GM18867 (cell line): ENCODE measurements around the gene CCND3.

Experiments
- ATAC-seq: cut with Tn5 transposase; IDR thresholded peaks from one replicate; pipeline ENCODE4 v1.9.1; 2021; ENCODE audit warnings: mild to moderate bottlenecking, moderate library complexity; ENCODE audit not compliant: unreplicated experiment

The CCND3 gene

DNA sequence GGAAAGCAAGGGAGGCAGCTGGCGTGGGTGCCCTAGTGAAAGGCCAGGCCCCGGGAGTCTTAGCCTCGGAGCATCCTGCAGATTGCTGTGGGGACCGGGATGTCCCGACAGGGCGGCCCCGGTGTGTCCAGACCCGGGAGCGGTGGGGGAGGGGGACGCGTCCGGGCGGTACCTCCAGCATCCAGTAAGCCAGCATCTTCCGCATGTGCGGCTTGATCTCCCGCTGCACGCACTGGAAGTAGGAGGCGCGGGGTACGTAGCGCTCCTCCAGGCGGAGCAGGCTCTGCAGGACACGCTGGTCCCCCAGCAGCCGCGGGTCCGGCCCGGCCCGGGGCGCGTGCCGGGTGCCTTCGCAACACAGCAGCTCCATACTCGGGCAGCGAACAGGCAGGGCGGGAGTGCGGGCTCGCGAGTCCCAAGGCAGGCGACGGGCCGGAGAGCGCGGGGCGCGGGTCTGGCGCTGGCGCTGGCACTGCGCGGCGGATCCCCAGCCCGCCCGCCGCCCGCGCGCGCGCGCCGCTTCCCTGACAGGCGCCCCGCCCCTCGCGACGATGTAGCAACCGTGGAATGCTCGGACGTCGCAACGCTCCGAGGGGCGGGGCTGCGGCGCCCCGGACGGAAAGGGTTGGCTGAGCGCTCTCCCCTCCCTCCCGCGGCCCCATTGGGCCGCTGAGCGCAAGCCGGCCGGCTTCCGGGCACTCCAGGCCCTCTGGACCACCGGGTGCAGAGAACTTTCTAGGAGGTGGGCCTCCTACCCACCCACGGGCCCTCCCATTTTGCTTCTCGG is at the start of gene CCND3:
CCND3 (minus strand) TSS at position 529 of the 787 bp plus-strand sequence; CDS start at position 370, 159 bp downstream.
- peak; percentile 89 for ATAC-seq

GRCh38 chr6:41986339-41986738 is 44.7 kb upstream of the CCND3 start:
- no peak for ATAC-seq

DNA sequence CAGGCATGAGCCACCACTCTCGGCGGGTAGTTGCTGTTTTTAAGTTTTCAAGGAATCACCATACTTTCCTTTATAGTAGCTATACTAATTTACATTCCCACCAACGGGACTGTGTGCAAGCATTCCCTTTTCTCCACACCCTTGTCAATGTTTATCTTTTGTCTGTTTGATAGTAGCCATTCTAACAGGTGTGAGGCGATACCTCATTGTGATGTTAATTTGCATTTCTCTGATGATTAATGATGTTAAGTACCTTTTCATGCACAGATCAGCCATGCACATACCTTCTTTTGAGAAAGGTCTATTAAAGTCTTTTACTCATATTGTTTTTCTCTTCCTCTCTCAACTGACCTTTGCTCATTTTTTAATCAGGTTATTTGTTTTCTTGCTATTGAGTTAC is 43.0 kb upstream of the CCND3 start:
- no peak for ATAC-seq

GRCh38 chr6:41976794-41977484 is 35.3 kb upstream of the CCND3 start:
- ATAC-seq, result no peak

DNA sequence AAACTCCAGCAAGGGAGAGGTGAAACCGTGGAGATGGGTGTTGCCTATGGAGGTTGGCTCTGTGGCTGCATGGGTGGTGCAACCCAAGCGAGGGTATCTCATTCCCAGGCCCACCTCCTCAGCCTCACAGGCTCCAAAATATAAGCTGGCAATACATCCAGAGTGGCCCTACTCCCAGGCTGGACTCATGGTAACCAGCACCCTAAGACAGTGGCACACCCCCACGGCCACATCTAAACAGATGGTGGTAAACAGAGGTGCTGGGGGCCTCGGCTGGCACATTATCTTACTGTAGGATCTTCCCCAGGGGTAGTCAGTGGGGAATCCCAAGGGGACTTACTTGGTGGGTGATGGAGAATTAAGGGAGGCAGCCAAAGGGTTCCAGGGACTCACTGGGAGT is 33.7 kb upstream of the CCND3 start:
- no peak for ATAC-seq

DNA sequence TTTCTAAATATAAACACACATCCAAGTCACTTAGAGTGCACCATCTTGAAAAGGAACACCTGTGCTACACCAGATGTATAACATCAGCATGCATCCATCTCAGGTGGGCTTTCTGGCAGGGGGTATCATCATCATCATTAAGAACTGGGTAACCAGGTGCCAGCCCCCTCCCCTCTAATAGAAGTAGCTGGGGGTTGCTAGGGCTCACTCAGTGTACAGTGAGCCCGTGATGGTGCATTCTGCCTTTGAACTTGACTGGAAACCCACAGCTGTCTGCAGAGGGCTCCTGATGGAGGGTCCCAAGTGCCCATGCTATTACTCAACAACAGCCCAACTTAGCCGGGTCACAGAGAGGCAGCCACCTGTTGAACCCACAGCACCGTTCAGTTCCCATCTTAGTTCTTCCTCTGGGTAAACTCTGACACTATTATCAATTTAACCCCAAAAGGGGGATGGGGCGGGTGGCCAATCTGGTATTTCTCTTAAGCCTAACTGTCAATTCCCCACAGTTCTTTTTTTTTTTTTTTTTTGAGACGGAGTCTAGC is 32.7 kb upstream of the CCND3 start:
- ATAC-seq, result no peak

DNA sequence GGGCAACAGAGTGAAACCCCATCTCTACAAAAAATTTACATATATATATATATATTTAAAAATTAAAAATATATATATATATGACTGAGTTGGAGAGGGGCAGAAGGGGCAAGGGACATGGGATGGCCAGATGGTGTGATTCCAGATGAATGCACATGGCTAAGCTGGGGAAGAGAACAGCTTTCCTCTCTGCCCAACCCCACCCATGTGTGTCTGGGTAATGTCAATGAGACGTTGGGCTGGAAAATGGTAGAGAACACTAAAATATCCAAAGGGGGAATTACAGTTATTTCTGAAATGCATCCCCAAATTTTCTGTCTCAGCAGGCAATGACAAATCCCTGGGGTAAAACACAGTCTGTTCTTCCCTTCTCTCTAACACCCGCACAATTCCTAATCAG is 31.2 kb upstream of the CCND3 start:
- no peak for ATAC-seq

- no peak for ATAC-seq
Measured at GRCh38 chr6:41970436-41970846, 28.8 kb upstream of the CCND3 start.

DNA sequence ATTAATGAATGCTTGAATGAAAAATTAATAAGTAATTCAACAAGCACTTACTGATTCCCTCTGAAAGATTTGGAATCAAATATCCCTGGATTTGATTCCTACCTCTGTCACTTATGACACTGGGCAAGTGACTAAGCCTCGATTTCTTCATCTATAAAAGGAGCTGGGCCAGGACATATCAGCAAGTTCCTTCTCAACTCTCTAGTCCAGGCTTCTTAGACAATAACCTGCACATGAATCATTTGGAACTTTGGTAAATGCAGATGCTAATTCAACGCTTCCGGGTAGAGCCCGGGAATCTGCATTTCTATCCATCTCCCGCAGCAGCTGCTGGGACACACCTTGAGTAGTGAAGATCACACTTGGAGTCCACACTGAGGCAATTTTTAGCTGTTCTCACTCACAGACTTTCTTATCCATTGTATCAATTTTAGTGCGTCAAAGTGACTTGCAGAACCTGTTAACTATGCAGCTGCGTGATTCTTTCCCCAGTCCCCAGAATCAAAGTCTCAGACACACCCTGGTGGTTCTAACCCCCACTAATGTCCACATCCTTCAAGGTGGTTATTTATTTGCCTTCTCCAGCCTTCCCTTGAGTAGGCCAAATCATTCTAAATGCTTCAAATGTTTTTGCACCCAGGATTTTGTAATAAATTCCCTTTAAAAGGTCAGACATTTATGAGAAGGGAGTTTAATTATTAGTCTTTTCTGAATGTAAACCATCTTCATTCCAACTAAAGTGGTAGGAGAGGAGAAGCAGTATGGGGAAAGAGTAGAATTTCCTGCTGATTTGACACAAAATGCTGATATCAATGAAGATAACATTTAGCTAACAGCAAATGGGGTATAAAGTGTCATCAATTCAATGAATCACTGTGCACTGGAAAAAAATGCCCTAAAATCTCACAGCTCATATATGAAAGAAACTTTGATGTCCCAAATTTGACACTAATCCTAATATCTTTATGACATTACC is 26.0 kb upstream of the CCND3 start:
- ATAC-seq, result no peak

- no peak for ATAC-seq
Measured at GRCh38 chr6:41966961-41967311, 25.3 kb upstream of the CCND3 start.

- no peak for ATAC-seq
Measured at GRCh38 chr6:41966214-41966920, 24.8 kb upstream of the CCND3 start.

- no peak for ATAC-seq
Measured at GRCh38 chr6:41965429-41966213, 24.0 kb upstream of the CCND3 start.

GRCh38 chr6:41964201-41964887 is 22.7 kb upstream of the CCND3 start:
- ATAC-seq, result no peak

DNA sequence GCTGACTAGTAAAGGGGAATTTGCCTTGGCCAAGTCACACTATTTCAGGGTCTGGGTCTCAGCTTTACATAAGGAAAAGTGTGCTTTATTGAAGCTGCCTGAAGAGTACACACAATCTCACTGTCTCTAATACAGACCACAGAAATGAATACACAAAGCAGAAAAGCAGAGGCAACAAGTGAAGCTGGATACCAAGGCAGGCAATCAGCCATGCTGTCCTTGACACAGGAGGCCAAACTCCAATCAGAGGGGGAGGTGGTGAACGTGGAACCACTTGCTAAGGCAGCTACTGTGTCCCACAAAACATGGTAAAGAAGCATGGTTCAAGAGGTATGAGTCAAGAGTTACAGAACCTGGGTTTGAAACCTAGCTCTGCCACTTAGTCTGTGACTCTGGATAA is 21.8 kb upstream of the CCND3 start:
- ATAC-seq, result no peak

- ATAC-seq, result no peak
Measured at GRCh38 chr6:41960028-41960427, 18.4 kb upstream of the CCND3 start.

DNA sequence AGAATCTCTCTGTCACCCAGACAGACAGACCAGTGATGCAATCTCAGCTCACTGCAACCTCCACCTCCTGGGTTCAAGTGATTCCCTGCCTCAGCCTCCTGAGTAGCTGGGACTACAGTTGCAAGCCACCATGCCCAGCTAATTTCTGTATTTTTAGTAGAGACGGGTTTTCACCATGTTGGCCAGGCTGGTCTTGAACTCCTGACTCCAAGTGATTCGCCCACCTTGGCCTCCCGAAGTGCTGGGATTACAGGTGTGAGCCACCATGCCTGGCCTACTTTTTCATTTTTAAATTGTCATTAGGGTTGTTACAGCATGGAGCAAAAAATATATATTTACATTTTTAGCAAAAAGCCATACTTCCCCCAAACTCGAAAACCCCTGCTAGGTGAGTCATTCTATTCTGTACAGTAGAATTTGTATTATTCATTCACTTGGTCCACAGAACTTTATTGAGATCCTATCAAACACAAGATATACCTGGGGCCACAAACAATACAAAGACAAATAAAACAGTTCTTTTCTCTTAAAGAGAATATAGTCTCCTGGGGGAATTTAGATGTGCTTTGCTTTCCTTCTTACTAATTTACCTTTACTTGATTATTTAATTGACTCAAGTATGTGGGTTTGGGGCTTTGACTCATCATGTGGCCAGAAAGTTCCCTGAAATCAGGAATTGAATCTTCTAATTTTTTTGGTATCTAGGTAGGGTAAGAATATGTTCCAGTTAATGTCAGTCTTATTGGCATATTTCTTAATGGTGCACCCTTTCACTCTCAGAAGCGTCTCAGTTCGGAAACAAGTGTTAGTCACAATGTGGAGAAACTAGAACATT is 16.6 kb upstream of the CCND3 start:
- no peak for ATAC-seq

GRCh38 chr6:41957117-41957516 is 15.5 kb upstream of the CCND3 start:
- ATAC-seq, result no peak

DNA sequence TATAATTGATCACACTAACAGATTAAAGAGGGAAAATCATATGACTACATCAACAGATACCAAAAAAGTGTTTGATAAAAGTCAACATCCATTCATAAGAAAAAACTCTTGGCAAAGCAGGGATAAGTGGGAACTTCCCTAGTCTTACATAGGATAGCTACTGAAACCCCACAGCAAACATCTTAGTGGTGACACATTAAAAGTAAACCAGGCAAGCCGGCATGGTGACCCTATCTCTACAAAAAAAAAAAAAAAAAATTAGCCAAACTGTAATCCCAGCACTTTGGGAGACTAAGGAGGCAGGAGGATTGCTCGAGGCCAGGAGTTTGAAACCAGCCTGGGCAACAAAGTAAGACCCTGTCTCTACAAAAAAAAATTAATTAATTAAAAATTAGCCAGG is 13.8 kb upstream of the CCND3 start:
- ATAC-seq, result no peak
